Forelimb muscle (tissue), 1 donor: ENCODE measurements around the gene DHX16. TPM values are rescaled to one million over a fixed set of nuclear protein-coding genes. Genes with fewer than 3 reads are reported as not detected.

Experiments
- DNase-seq: peaks from one replicate; pipeline ENCODE4 v3.0.0-alpha.2; 2013; ENCODE audit warnings: low read depth
- polyA plus RNA-seq: library from polyadenylated mRNA; unstranded; fragments of 120-200 nt; gene quantifications from one replicate; pipeline ENCODE4 v1.2.1, GENCODE V29; 2013; ENCODE audit not compliant: insufficient read length

The DHX16 gene
- polyA plus RNA-seq, 1 donor = 20.9 TPM

DNA sequence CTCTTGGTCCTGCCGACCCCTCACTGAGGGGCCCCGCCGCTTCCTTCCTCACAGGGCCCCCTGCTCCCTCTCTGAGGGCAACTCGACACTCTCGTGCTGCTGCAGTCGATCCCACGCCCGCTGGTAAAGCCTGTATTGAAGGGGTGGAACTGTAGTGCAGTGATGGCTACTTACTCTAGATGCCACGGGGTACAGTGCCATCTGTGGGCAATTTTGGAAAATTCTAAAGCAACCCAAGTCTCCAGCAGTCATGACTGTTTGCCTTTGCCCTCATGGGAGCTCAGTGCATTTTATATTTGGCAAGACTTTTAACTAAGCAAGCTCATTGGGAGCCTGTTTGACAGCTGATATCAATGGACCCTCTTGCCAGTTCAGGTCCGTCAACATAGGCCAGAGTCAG, 32.3 kb downstream of the DHX16 start:
- no peak for DNase-seq

DNA sequence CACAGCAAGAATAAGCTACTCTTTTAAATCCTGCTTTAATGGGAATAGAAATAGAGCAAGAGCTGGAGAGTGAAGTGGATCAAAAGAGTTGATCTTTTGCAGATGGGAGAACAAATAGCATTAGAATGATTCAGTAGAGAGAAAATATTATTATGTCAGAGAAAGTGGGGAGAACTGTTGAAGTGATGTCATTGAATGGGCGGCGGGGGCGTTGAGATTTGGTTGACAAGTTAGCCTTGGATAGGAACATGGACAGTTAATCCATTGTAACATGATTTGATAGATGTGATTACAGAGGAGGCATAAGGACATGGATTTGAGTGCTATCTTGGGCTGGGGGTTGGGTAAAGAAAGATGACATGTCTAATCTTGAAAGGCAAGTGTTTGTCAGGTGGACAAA, 37.0 kb downstream of the DHX16 start:
- DNase-seq = no peak

- no peak for DNase-seq
Measured at GRCh38 chr6:30626484-30627366, 46.1 kb downstream of the DHX16 start, which contains the start of gene ATAT1. ATAT1 (plus strand) TSS chr6:30626874.

DNA sequence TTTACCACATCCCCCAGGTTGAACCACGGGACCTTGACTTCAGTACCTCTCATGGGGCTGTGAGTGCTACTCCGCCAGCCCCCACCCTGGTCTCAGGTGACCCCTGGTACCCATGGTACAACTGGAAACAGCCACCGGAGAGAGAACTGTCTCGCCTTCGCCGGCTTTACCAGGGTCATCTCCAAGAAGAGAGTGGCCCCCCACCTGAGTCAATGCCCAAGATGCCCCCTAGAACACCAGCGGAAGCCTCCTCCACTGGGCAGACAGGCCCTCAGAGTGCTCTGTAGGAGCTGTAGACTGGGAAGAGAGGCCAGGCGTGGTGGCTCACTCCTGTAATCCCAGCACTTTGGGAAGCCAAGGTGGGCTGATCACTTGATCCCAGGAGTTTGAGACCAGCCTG, 47.3 kb downstream of the DHX16 start:
- DNase-seq = no peak

- no peak for DNase-seq
Measured at GRCh38 chr6:30619561-30619960, 53.2 kb downstream of the DHX16 start.

DNA sequence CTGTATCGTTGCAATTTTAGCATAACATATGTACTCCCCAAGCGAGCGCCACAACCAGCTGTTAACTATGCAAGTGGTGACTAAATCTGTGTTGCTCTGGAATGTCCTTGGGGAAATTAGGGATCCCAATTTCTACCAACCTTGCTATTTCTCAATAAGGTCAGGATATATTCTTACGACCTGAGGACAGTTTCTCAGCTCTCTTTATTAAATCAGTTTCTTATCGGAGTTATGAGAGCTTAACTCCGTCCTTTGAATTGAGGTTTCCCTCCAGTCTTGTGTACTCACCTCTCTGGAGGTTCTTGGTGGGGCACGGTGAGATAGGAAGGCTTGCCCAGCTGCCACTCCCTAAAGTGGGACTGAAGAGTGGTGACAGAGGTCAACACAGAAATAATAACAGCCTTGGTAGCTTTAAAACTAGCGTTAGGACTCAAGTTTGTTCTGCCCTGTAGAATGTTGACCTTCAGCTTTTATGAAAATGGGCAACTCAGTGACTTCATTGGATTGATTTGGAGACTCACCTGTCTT, 54.5 kb downstream of the DHX16 start:
- DNase-seq = no peak

DNA sequence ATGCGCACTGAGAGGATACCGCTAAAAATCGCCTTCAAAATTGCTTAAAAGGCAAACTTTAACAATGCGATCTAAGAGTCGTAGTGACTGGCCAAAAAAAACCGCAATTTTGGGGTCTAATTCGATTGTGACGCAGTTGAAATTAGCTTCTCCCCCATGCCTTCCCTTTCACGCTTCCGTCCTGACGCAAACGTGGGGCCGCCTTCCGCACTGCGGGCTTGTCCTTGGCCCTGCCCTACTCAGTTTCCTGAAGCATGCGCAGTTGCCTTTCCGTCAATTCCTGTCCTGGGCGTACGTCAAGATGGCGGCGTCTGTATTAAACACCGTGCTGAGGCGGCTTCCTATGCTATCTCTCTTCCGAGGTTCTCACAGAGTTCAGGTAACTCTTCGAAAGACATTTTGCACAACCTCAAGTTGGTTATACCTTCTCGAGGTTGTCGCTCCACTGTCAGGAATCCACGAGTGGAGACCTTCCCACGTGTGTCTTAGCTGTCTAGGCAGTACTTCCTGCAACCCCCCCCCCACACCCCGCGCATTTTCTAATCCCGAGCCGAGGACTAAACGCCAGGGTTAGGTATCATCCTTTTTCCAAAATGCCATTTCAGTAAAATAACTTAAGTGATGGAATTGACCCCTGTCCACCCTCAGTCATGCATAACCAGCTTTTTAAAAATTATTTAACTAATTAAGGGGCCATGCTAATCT, 55.1 kb downstream of the DHX16 start, which contains the start of gene MRPS18B:
MRPS18B (plus strand) TSS at position 276 of the 705 bp plus-strand sequence; CDS start at position 302, 26 bp downstream.
- peak; percentile 99 for DNase-seq

DNA sequence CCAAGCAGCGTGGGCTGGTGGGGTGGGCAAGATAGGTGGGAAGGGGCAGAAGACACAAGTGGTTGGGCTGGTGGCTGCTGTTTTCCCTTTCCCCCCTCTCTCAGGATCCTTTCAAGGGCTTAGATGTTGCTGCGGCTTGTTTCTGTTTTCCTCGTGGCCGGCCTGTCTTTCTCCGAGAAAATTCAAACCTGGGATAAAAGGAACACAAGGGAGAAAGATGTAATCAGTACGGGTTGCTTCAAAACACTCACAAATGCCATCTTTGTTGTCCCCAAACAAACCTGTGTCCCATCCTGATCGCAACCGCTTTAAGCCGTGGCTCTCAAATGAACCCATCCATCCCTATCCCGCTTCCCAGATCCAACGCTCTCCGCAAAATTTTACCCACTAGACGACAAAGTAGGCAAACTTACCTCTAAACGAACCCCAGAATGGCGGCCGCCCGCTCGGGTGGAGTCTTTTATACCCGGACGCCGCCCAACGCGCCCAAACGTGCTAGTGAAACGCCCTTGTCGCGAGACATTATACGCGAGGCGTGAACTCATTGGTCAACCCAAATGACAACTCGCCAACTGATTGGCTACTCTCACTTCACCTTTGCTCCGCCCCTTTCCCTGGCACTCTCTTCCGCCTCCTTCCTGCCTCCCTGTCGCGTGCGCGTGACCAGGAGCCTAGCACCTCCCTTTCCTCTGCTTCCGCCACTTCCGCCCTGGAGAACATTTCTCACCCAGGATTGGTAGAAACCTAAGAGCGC, 55.8 kb downstream of the DHX16 start, which contains the start of gene PPP1R10:
PPP1R10 (minus strand) TSS at position 433 of the 754 bp plus-strand sequence. CDS start 7,299 bp downstream, outside the sequence.
- DNase-seq = peak; percentile 100

GRCh38 chr6:30615958-30616810, 56.6 kb downstream of the DHX16 start:
- DNase-seq = no peak

DNA sequence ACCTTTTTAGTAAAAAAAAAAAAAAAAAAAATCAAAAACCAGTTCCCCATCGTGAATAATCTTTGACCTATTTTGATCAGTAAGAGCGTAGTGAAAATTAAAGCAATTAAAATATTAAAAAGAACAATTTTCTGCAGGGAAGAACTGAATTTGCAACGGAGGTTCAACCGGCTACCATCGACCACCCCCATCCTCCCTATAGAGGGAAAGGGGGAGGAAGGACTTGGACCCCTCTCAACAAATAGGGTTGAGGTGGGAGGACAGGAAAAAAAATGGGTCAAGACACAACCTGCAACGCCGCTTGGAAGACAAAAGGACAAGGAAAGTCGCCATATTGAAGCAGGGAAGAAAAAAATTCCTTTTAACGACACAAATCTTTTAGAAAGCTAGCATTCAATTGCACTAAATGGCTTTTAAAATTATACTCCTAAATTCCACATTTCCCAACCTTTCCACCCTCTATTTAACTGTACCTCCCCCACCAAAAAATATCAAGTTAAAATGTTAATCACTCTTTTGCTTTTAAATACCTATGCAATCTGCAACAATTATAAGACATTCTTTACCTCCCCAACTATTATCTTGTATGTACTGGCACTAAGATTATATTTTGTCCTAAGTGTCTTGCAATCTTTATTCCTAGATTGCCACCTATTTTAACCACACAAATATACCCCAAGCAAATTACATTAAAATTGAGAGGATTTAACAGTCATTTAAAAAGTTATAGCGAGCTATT, 57.4 kb downstream of the DHX16 start:
- peak; percentile 81 for DNase-seq

GRCh38 chr6:30614843-30615218, 58.0 kb downstream of the DHX16 start:
- DNase-seq = peak; percentile 98

DNA sequence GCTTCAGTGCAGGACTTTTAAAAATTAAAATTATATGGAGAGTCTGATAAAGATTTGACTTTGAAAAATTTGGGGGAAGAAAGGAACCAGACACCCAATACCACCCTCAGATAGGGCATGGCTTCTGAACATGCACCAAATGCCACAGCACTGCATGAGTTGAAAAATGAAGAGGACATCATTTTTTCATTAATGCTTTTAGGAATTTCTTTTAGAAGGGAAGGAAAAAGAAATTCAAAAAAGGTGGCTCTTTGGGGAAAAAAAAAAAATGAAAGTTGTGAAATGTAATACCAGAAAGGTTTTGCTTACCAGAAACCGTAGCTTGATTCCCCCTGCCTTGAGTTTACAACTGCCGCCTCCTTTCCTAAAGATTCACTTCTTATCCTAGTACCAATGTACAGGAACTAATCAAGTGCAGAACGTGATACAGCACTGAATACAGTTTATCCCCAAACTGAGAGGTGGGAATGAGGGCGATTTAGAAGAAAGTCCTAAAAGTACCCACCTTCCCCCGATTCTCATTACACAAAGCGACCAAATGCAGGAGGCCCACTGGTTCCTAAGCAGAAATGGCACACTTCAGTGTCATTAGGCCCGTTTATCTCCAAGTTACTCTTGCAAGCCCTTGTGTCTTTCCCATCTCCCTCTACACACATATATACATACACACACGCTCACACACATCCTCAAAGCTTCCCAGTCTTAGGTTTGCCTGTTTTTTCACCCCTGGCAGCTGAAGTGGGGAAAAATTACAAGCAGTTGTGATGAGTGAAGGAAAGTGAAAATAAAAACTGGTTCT, 58.6 kb downstream of the DHX16 start:
- DNase-seq = no peak

DNA sequence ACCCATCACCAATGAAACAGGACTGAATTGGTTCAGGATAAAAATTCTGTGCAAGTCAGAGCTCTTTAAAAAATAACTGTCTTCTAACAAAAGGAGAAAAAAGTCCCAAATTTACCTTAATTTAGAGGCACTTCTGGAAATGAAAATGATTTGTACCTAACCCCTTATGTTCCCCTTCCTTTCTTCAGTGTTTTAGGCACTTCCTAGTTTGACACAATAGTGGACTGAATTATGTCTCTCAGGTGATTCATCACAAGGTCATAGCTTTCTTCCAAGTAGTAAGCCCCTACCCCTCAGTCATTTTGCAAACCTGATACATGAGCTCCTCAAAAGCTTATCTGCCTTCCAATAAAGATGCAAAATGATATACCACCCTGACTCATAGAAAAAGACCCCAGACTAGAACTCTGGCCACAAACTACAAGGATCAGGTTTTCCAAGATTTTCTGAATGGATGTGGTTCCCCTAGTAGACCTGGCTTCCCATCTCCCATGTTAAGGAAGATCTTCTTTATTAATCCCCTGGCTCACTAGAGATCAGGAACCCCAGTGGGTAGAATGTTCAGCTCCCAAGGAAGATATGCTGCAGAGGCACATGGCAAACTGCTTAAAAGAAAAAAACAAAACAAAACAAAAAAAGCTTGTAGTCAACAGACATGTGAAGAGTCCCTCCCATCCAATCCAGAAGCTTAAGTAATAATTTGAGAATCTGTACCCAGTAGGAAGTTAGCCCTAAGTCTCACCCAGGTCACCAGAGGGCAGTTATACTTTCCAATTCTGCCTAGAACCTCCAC, 59.4 kb downstream of the DHX16 start:
- DNase-seq = no peak

GRCh38 chr6:30612687-30613248, 60.0 kb downstream of the DHX16 start:
- DNase-seq = no peak

DNA sequence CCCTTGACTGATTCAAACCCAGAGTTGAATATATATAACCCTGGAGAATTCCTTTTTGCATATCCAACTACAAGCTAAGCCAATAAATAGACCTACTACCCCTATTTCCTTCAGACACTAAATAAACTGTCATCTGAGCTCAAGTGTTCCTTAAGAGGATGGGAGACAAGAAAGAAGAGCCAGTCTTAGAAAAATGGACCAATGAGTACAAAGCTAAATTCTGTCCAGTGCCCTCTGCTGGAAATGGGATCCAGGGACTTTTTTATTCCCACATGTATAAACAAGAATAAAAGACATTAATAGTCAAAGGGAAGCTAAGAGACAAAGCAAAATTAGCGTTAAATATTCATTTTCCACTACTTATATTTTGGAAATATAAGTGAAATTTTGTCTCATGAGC, 60.6 kb downstream of the DHX16 start:
- no peak for DNase-seq

DNA sequence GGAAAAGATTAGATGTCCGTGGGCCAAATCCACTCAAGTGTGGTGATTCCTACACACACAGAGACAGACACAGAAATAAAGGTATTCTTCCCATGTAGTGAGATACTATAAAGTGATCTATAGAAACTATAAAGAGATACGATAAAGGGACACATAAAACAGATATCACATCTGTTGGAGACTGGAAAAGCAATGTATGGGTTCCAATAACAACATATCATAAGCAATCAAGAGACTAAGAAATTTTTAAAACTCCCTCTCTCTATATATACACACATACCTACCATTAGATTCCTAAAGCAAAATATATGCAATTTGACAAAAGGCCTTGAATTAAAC, 61.0 kb downstream of the DHX16 start:
- no peak for DNase-seq

DNA sequence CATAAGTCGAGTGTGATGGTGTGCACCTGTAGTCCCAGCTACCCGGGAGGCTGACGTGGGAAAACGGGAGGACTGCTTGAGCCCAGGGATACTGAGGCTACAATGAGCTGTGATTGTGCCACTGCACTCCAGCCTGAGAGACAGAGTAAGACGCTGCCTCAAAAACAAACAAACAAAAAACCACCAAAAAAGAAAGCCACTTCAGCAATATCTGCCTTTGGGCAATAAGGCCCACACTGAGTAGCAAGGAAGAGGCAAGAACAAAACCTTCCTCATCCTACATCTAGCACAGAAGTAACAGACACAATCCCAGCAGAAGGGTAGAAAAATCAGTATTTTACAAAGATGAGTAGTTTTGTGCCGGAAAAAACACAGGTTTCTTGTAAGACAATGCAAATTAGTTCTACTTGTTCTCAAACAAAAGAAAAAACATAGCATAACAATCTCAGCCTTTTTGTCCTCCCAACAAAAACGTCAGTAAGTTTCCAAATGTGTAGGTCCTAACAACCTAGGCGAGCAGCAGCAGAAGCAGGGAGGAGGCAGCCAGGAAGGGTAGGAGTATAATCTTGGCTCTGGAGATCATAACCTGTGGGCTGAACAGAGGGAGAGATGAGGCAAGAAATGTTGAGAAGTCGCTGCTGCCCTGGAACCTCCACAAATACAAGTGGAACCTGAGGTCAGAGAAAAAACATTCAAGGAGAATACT, 61.5 kb downstream of the DHX16 start:
- DNase-seq = no peak

- DNase-seq = no peak
Measured at GRCh38 chr6:30610065-30610464, 62.7 kb downstream of the DHX16 start.
